Endodermal cell (in vitro differentiated cells): Measurements from ENCODE around the gene USP37. TPM values are rescaled to one million over a fixed set of nuclear protein-coding genes. Genes with fewer than 3 reads are reported as not detected.
A peak's percentile ranks its signal among the peaks of the same experiment; 100 is the strongest.

Experiments
- DNase-seq: peaks from one replicate; pipeline ENCODE4 v3.0.0-alpha.2; 2017
- H3K27ac ChIP-seq: 2 replicates; pipeline ENCODE4 v1.5.1; 2013; ENCODE audit warnings: mild to moderate bottlenecking, low read depth, low read length, moderate library complexity
- H3K27me3 ChIP-seq: 2 replicates; pipeline ENCODE4 v1.6.1; 2013; ENCODE audit warnings: mild to moderate bottlenecking, low read length, moderate library complexity; ENCODE audit not compliant: insufficient read depth, control insufficient read depth, poor library complexity, severe bottlenecking
- H3K36me3 ChIP-seq: 2 replicates; pipeline ENCODE4 v1.7.0; 2013; ENCODE audit warnings: mild to moderate bottlenecking, low read length, moderate library complexity; ENCODE audit not compliant: control insufficient read depth, insufficient read depth
- H3K4me1 ChIP-seq: one replicate; pipeline ENCODE4 v1.7.0; 2013; ENCODE audit warnings: low read length; ENCODE audit not compliant: control insufficient read depth, insufficient read depth
- H3K4me3 ChIP-seq: 2 replicates; pipeline ENCODE4 v1.5.1; 2013; ENCODE audit warnings: mild to moderate bottlenecking, low read length, moderate library complexity
- H3K9ac ChIP-seq: 2 replicates; pipeline ENCODE4 v1.6.1; 2013; ENCODE audit warnings: mild to moderate bottlenecking, low read length, moderate library complexity; ENCODE audit not compliant: poor library complexity, severe bottlenecking; ENCODE audit errors: extremely low read depth
- H3K9me3 ChIP-seq: 2 replicates; pipeline ENCODE4 v1.6.1; 2013; ENCODE audit warnings: mild to moderate bottlenecking, low read length, moderate library complexity; ENCODE audit not compliant: control insufficient read depth
- H3K27ac Mint-ChIP-seq: 2 replicates; pipeline ENCODE4 v1.8.0; 2020; ENCODE audit warnings: mixed read lengths
- H3K27me3 Mint-ChIP-seq: 2 replicates; pipeline ENCODE4 v1.8.0; 2021; ENCODE audit warnings: mild to moderate bottlenecking, mixed read lengths; ENCODE audit not compliant: insufficient read depth
- H3K36me3 Mint-ChIP-seq: 2 replicates; pipeline ENCODE4 v1.8.0; 2020; ENCODE audit warnings: low read depth, mixed read lengths
- H3K4me1 Mint-ChIP-seq: 2 replicates; pipeline ENCODE4 v1.8.0; 2020; ENCODE audit warnings: mixed read lengths
- H3K4me3 Mint-ChIP-seq: 2 replicates; pipeline ENCODE4 v1.8.0; 2020; ENCODE audit warnings: mild to moderate bottlenecking, moderate library complexity, mixed read lengths
- H3K9me3 Mint-ChIP-seq: 2 replicates; pipeline ENCODE4 v1.8.0; 2020; ENCODE audit warnings: mild to moderate bottlenecking, mixed read lengths
- WGBS, 2 experiments: methylation state at CpG; one replicate each; pipeline versions ENCODE4 v1.1.5 to v1.1.7; 2013; ENCODE audit warnings: missing lambda C conversion rate in 2 of 2, mixed read lengths in 1 of 2; ENCODE audit not compliant: insufficient coverage in 1 of 2, insufficient read length in 1 of 2; 5-methylcytosine and 5-hydroxymethylcytosine counted together
- total RNA-seq, 2 donors: library from RNA; stranded (reverse); fragmentation: NEBNext Ultra II Directional in 1 of 2; extraction: Animal tissue kit (Norgen Biotek cat#: 25700) in 1 of 2; gene quantifications; 2 replicates in 1 of 2; 3 replicates in 1 of 2; pipeline ENCODE4 v1.2.1, GENCODE V29; 2021
- TF ChIP-seq, protein P1 (sequence below): fragments of 200-600 bp; sonication (generic); conservative IDR thresholded peaks from 2 replicates; pipeline ENCODE4 v1.5.0; 2021; ENCODE audit warnings: antibody characterized with exemption, mild to moderate bottlenecking

USP37 gene
- total RNA-seq, 2 donors from 2014 or later, result 23.2 to 24.0 TPM

DNA sequence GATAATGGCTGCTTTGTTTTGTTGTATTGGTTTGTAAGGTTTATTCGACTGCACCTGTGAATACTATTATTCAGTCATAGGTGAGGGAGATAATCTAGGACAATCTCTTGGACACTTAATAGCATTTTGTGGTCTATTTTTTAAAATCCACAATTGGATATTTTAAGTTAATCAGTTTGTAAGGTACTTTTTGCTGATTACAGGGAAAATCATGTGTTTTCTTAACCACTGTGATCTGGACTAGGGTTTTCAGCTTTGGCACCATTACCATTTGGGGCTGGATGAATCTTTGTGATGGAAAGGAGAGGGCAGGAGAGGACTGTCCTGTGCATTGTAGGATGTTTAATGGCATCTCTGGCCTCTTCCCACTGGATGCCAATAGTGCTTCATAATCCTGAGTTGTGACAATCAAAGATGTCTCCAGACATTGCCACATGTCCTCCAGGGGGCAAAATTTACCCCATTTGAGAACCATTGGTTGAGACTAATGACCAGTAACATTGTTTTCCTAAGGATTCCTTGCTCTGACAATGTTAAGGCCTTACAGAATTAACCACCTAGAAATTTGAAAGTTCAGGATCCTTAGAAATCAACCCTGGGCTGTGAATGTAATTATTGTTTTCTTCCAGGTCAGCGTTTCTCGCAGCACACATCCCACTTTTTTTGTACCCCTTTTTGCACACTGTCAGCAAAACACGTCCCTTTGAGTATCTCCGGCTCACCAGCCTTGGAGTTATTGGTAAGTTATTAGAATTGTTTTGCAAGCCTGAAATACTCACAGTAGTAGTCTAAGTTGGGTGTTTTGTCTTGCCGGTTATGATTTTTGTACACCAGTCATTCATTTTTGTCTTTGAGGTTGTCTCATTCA, 16.1 kb upstream of the USP37 start:
- no peaks in the 10 kb centered on the region for H3K9me3 Mint-ChIP-seq
- 90 to 94% methylated on average over 4 to 6 of the region's 6 CpGs for WGBS, 2 experiments
- Histone ChIP-seq H3K4me3 (no peak overlapping the region), H3K27ac (no peak overlapping the region), H3K27me3 (no peaks in the 10 kb centered on the region), H3K9ac (no peak overlapping the region), H3K9me3 (no peaks in the 10 kb centered on the region), H3K4me1 (no peaks in the 10 kb centered on the region), H3K36me3 (peaks cover 79% of the 10 kb centered on the region)
- peaks cover 69% of the 10 kb centered on the region for H3K36me3 Mint-ChIP-seq
- peak overlapping the region; percentile 22 for H3K27ac Mint-ChIP-seq
- peak; percentile 52 for DNase-seq
- H3K27me3 Mint-ChIP-seq, result no peaks in the 10 kb centered on the region
- H3K4me1 Mint-ChIP-seq, result no peaks in the 10 kb centered on the region
- no peak overlapping the region for H3K4me3 Mint-ChIP-seq
- TF ChIP-seq, protein P1, sequence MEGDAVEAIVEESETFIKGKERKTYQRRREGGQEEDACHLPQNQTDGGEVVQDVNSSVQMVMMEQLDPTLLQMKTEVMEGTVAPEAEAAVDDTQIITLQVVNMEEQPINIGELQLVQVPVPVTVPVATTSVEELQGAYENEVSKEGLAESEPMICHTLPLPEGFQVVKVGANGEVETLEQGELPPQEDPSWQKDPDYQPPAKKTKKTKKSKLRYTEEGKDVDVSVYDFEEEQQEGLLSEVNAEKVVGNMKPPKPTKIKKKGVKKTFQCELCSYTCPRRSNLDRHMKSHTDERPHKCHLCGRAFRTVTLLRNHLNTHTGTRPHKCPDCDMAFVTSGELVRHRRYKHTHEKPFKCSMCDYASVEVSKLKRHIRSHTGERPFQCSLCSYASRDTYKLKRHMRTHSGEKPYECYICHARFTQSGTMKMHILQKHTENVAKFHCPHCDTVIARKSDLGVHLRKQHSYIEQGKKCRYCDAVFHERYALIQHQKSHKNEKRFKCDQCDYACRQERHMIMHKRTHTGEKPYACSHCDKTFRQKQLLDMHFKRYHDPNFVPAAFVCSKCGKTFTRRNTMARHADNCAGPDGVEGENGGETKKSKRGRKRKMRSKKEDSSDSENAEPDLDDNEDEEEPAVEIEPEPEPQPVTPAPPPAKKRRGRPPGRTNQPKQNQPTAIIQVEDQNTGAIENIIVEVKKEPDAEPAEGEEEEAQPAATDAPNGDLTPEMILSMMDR, result peak; percentile 61

DNA sequence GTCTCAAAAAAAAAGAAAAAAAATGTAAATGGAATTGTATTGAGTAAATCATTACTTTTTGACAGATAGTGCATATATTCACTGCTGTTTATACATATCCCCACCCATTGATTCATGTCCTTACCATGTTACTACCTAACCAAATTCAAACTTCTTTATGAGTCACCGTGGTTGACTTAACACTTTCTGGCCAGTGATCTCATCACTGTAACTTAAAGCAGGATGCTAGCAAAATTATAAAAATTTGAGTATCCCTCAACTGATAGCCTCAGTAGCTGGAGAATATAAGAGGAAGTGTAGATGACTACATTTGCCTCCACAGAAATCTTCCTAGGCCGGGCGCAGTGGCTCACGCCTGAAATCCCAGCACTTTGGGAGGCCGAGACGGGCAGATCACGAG, 13.9 kb upstream of the USP37 start:
- 82 to 98% methylated on average over 7 of the region's 7 CpGs for WGBS, 2 experiments
- H3K4me1 Mint-ChIP-seq, result peaks cover 18% of the 10 kb centered on the region
- H3K9me3 Mint-ChIP-seq, result no peaks in the 10 kb centered on the region
- TF ChIP-seq, protein P1, result no peak
- peaks cover 66% of the 10 kb centered on the region for H3K36me3 ChIP-seq
- H3K27ac ChIP-seq, result no peak overlapping the region
- H3K4me3 Mint-ChIP-seq, result no peak overlapping the region
- no peak overlapping the region for H3K4me3 ChIP-seq
- no peaks in the 10 kb centered on the region for H3K27me3 Mint-ChIP-seq
- H3K36me3 Mint-ChIP-seq, result peaks cover 56% of the 10 kb centered on the region
- H3K27ac Mint-ChIP-seq, result peak overlapping the region; percentile 9
- no peaks in the 10 kb centered on the region for H3K27me3 ChIP-seq
- DNase-seq, result no peak
- no peaks in the 10 kb centered on the region for H3K9me3 ChIP-seq
- no peak overlapping the region for H3K9ac ChIP-seq
- no peaks in the 10 kb centered on the region for H3K4me1 ChIP-seq

DNA sequence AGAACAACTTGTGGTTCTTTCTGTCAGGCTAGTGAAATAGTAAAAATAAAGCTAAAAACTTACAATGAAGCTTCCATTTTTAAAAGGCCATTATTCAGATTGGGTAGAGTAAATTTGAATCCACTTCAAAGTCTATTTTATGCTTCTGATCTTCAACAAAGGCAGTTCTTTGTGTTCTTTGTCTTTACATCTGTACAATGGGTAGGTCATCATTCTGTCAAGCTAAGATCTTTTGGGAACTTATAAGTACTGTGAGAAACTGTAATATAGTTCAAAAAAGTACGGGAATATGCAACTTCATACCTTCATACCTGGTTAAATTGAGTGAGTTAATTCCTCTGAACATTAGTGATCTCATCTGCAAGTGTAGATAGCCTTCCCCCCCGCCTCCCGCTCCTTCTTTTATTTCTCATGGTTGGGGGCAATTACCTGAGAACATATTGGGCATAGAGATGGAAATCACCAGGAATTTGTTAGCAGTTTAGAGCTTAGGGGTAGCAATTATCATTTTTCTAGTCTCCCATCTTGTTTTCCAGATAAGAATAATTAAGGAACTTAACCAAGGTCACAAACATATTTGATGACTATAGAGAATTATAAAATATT, 10.2 kb upstream of the USP37 start:
- H3K27ac ChIP-seq, result no peak overlapping the region
- WGBS, 2 experiments, result 82 to 100% methylated on average over 3 of the region's 3 CpGs
- DNase-seq, result peak; percentile 67
- H3K9me3 ChIP-seq, result no peaks in the 10 kb centered on the region
- H3K4me3 ChIP-seq, result no peak overlapping the region
- H3K4me1 ChIP-seq, result no peaks in the 10 kb centered on the region
- peaks cover 18% of the 10 kb centered on the region for H3K4me1 Mint-ChIP-seq
- H3K27me3 Mint-ChIP-seq, result no peaks in the 10 kb centered on the region
- no peak overlapping the region for H3K4me3 Mint-ChIP-seq
- no peaks in the 10 kb centered on the region for H3K27me3 ChIP-seq
- TF ChIP-seq, protein P1, result no peak
- peaks cover 40% of the 10 kb centered on the region for H3K36me3 Mint-ChIP-seq
- H3K36me3 ChIP-seq, result peaks cover 52% of the 10 kb centered on the region
- no peaks in the 10 kb centered on the region for H3K9me3 Mint-ChIP-seq
- H3K27ac Mint-ChIP-seq, result peak overlapping the region; percentile 8
- no peak overlapping the region for H3K9ac ChIP-seq
